Fibroblast of mammary gland (primary cell): ENCODE data around the gene HS6ST3.
"Not testable (repeated sequence)": the region's sequence is repeated elsewhere in the genome, so short reads cannot be mapped to it uniquely, and the experiment has no call there.

Experiments
- DNase-seq: peaks from one replicate; pipeline ENCODE4 v3.0.0-alpha.2; 2010; ENCODE audit warnings: low read depth
- H3K4me3 ChIP-seq: 2 replicates; pipeline ENCODE4 v1.5.1; 2011; ENCODE audit warnings: low read depth, mild to moderate bottlenecking, low read length, moderate library complexity; ENCODE audit not compliant: control insufficient read depth
- CTCF ChIP-seq: conservative IDR thresholded peaks from 2 replicates; pipeline ENCODE4 v1.5.1; 2011; ENCODE audit warnings: low read depth, low read length, inconsistent platforms; ENCODE audit not compliant: control insufficient read depth, insufficient read depth

HS6ST3 gene

GRCh38 chr13:96100457-96101220 lies 10.7 kb downstream of the HS6ST3 start:
- no peak overlapping the region for H3K4me3 ChIP-seq
- no peak for DNase-seq
- no peak for TF ChIP-seq CTCF

- DNase-seq, result no peak
- H3K4me3 ChIP-seq, result no peak overlapping the region
- no peak for TF ChIP-seq CTCF
These were observed 14.6 kb downstream of the HS6ST3 start for GRCh38 chr13:96104516-96104915.

- not testable (repeated sequence) for DNase-seq, H3K4me3 ChIP-seq
These were observed 18.2 kb downstream of the HS6ST3 start for GRCh38 chr13:96108072-96108471.

- DNase-seq, result peak; percentile 5
- H3K4me3 ChIP-seq, result no peak overlapping the region
- TF ChIP-seq CTCF, result no peak
These were observed 19.2 kb downstream of the HS6ST3 start for GRCh38 chr13:96109125-96109524.

GRCh38 chr13:96112936-96113335 lies 23.0 kb downstream of the HS6ST3 start:
- DNase-seq, result peak; percentile 2
- TF ChIP-seq CTCF, result no peak
- no peak overlapping the region for H3K4me3 ChIP-seq

- H3K4me3 ChIP-seq, result not testable (repeated sequence)
These were observed 25.5 kb downstream of the HS6ST3 start for GRCh38 chr13:96115368-96115767.

GRCh38 chr13:96119921-96120320 lies 30.0 kb downstream of the HS6ST3 start:
- DNase-seq, result no peak
- TF ChIP-seq CTCF, result no peak
- H3K4me3 ChIP-seq, result no peak overlapping the region

More at GRCh38 chr13:96115368-96115767, 25.5 kb downstream of the HS6ST3 start:
- not testable (repeated sequence) for DNase-seq

- no peak for TF ChIP-seq CTCF
- no peak for DNase-seq
- no peak overlapping the region for H3K4me3 ChIP-seq
These were observed 41.0 kb downstream of the HS6ST3 start for GRCh38 chr13:96130818-96131340.
